CD8-positive, alpha-beta memory T cell (primary cell): ENCODE data around the gene LONP1. TPM values are rescaled to one million over a fixed set of nuclear protein-coding genes. Genes with fewer than 3 reads are reported as not detected.

ENCODE experiments used
- CTCF ChIA-PET: fragments of 350-600 bp; sonication (Branson Sonifier 250); formaldehyde crosslinking; loops from one replicate; lab custom pipeline; 2021; ENCODE audit warnings: antibody characterized with exemption; lab: Charles Lee
- POLR2A ChIA-PET: fragments of 350-600 bp; sonication (Branson Sonifier 250); formaldehyde crosslinking; loops from one replicate; lab custom pipeline; 2021; ENCODE audit warnings: antibody characterized with exemption; lab: Charles Lee
- DNase-seq, 5 donors: peaks; one replicate each; pipeline versions ENCODE4 v3.0.0 to v3.0.0-alpha.2; 2020 to 2022; ENCODE audit warnings: mixed read lengths in 1 of 5
- H3K27ac ChIP-seq: one replicate; pipeline ENCODE4 v1.7.0; 2013; ENCODE audit warnings: low read depth, mild to moderate bottlenecking, low read length, moderate library complexity
- H3K27me3 ChIP-seq: 2 replicates; pipeline ENCODE4 v1.7.0; 2013; ENCODE audit warnings: low read length, mild to moderate bottlenecking; ENCODE audit not compliant: insufficient read depth, poor library complexity, severe bottlenecking
- H3K36me3 ChIP-seq: 2 replicates; pipeline ENCODE4 v1.7.0; 2013; ENCODE audit warnings: mild to moderate bottlenecking, low read length, moderate library complexity; ENCODE audit not compliant: insufficient read depth
- H3K4me1 ChIP-seq: 2 replicates; pipeline ENCODE4 v1.7.0; 2013; ENCODE audit warnings: mild to moderate bottlenecking, low read length, moderate library complexity; ENCODE audit not compliant: insufficient read depth
- H3K4me3 ChIP-seq: 2 replicates; pipeline ENCODE4 v1.7.0; 2013; ENCODE audit warnings: mild to moderate bottlenecking, low read length
- H3K9me3 ChIP-seq: 2 replicates; pipeline ENCODE4 v1.7.0; 2013; ENCODE audit warnings: mild to moderate bottlenecking, low read length
- H3K27ac Mint-ChIP-seq, 8 donors: one replicate each; pipeline ENCODE4 v1.8.0; 2020 to 2021; ENCODE audit warnings: mixed read lengths in 8 of 8, mild to moderate bottlenecking in 6 of 8, inconsistent platforms in 3 of 8, moderate library complexity in 3 of 8
- H3K27me3 Mint-ChIP-seq, 2 donors: one replicate each; pipeline ENCODE4 v1.8.0; 2020 to 2021; ENCODE audit warnings: mixed read lengths in 2 of 2, mild to moderate bottlenecking in 1 of 2, moderate library complexity in 1 of 2
- H3K36me3 Mint-ChIP-seq, 3 donors: one replicate each; pipeline ENCODE4 v1.8.0; 2020 to 2021; ENCODE audit warnings: mixed read lengths in 3 of 3, inconsistent platforms in 1 of 3, mild to moderate bottlenecking in 1 of 3
- H3K4me1 Mint-ChIP-seq, 3 donors: one replicate each; pipeline ENCODE4 v1.8.0; 2020 to 2021; ENCODE audit warnings: mixed read lengths in 3 of 3, inconsistent platforms in 1 of 3, mild to moderate bottlenecking in 1 of 3
- H3K4me3 Mint-ChIP-seq, 7 donors: one replicate each; pipeline ENCODE4 v1.8.0; 2020 to 2021; ENCODE audit warnings: mixed read lengths in 7 of 7, mild to moderate bottlenecking in 6 of 7, moderate library complexity in 4 of 7, inconsistent platforms in 2 of 7
- H3K9me3 Mint-ChIP-seq, 5 donors: one replicate each; pipeline ENCODE4 v1.8.0; 2020 to 2022; ENCODE audit warnings: mixed read lengths in 5 of 5, mild to moderate bottlenecking in 3 of 5, moderate library complexity in 2 of 5, inconsistent platforms in 1 of 5
- polyA plus RNA-seq: library from polyadenylated mRNA; unstranded; fragments of 300-500 nt; fragmentation: Illumina TruSeq; gene quantifications from one replicate; pipeline ENCODE4 v1.2.3, GENCODE V29; 2021
- total RNA-seq, 2 experiments: library from RNA; stranded (reverse); gene quantifications; one replicate each; pipeline ENCODE4 v1.2.3, GENCODE V29; 2021

Gene LONP1
- total and polyA plus RNA-seq, 3 experiments from 2014 or later, result 36.0 to 204 (median 179) TPM

DNA sequence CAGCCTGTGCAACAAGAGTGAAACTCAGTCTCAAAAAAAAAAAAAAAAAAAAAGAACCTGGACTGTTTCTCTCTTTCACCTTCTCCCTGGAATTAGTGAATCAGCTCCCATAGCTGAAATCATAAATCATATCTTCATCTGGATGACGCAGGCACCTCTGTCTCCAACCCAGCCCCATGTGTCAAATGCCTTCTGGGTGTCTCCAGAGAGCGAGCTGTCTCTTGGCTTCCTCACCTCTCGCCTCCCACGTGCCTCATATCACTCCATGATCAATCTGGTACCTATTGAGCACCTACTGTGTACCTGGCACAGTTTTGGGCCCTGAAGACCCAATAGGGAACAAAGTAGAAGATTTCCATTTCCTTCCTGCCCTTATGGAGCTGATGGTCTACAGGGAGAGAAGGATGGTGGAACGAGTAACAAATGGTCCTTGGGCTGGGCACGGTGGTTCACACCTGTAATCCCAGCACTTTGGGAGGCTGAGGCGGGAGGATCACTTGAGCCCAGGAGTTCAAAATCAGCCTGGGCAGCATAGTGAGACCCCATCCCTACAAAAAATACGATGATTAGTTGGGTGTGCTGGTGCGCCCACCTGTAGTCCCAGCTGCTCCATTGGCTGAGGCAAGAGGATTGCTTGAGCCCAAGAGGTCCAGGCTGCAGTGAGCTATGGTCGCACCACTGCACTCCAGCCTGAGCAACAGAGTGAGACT is 36.6 kb downstream of the LONP1 start:
- no peaks in the 10 kb centered on the region for H3K9me3 Mint-ChIP-seq
- Histone ChIP-seq H3K4me3 (no peak overlapping the region), H3K36me3 (no peaks in the 10 kb centered on the region), H3K4me1 (peaks cover 27% of the 10 kb centered on the region), H3K27me3 (no peaks in the 10 kb centered on the region), H3K27ac (no peak overlapping the region), H3K9me3 (no peaks in the 10 kb centered on the region)
- peaks cover 0 to 2% of the 10 kb centered on the region in 2 donors for H3K27me3 Mint-ChIP-seq
- ChIA-PET CTCF (no interaction called here), POLR2A (interaction anchor here (0.7 kb wide), 1 partner anchor 60 kb away, joined by 8 read pairs; no protein-coding TSS in a partner anchor)
- no peak for DNase-seq
- H3K4me3 Mint-ChIP-seq, result peak overlapping the region in 5 of 7 donors; percentile 47 to 85 (median 61)
- H3K4me1 Mint-ChIP-seq, result peaks cover 24 to 50% (median 37%) of the 10 kb centered on the region in 3 donors
- H3K36me3 Mint-ChIP-seq, result peaks cover 0 to 11% (median 0%) of the 10 kb centered on the region in 3 donors
- H3K27ac Mint-ChIP-seq, result peak overlapping the region in 4 of 8 donors; percentile 29 to 86 (median 48)

GRCh38 chr19:5682107-5682482 is 37.9 kb downstream of the LONP1 start:
- peak overlapping the region in 7 of 8 donors; percentile 37 to 96 (median 83) for H3K27ac Mint-ChIP-seq
- Histone ChIP-seq H3K4me1 (peaks cover 21% of the 10 kb centered on the region), H3K4me3 (no peak overlapping the region), H3K27me3 (no peaks in the 10 kb centered on the region), H3K36me3 (no peaks in the 10 kb centered on the region), H3K9me3 (no peaks in the 10 kb centered on the region), H3K27ac (no peak overlapping the region)
- CTCF ChIA-PET, result interaction anchor here (1.0 kb wide), 1 partner anchor 59 kb away, joined by 3 read pairs; the partner anchor contains the start of genes SAFB and SAFB2
- no peaks in the 10 kb centered on the region for H3K9me3 Mint-ChIP-seq
- H3K27me3 Mint-ChIP-seq, result peaks cover 0 to 2% of the 10 kb centered on the region in 2 donors
- DNase-seq, result no peak
- peaks cover 22 to 45% (median 37%) of the 10 kb centered on the region in 3 donors for H3K4me1 Mint-ChIP-seq
- H3K36me3 Mint-ChIP-seq, result peaks cover 0 to 11% (median 0%) of the 10 kb centered on the region in 3 donors
- peak overlapping the region; percentile 58 to 96 (median 78) for H3K4me3 Mint-ChIP-seq
- POLR2A ChIA-PET, result interaction anchor here (1.7 kb wide), 1 partner anchor 9 kb away, joined by 4 read pairs; no protein-coding TSS in a partner anchor

GRCh38 chr19:5681391-5682106 is 38.4 kb downstream of the LONP1 start:
- H3K36me3 ChIP-seq, result no peaks in the 10 kb centered on the region
- Mint-ChIP-seq H3K36me3 (peaks cover 0 to 11% (median 0%) of the 10 kb centered on the region in 3 donors), H3K27me3 (peaks cover 0 to 2% of the 10 kb centered on the region in 2 donors), H3K9me3 (no peaks in the 10 kb centered on the region), H3K27ac (peak overlapping the region; percentile 0 to 96 (median 80)), H3K4me3 (peak overlapping the region; percentile 64 to 96 (median 79)), H3K4me1 (peaks cover 21 to 40% (median 35%) of the 10 kb centered on the region in 3 donors)
- peak overlapping the region; percentile 99 for H3K4me3 ChIP-seq
- no peaks in the 10 kb centered on the region for H3K27me3 ChIP-seq
- H3K27ac ChIP-seq, result no peak overlapping the region
- H3K9me3 ChIP-seq, result no peaks in the 10 kb centered on the region
- POLR2A ChIA-PET, result interaction anchor here (1.7 kb wide), 1 partner anchor 10 kb away, joined by 4 read pairs; no protein-coding TSS in a partner anchor
- peaks cover 21% of the 10 kb centered on the region for H3K4me1 ChIP-seq
- no peak for DNase-seq
- CTCF ChIA-PET, result interaction anchor here (1.0 kb wide), 1 partner anchor 59 kb away, joined by 3 read pairs; the partner anchor contains the start of genes SAFB and SAFB2

DNA sequence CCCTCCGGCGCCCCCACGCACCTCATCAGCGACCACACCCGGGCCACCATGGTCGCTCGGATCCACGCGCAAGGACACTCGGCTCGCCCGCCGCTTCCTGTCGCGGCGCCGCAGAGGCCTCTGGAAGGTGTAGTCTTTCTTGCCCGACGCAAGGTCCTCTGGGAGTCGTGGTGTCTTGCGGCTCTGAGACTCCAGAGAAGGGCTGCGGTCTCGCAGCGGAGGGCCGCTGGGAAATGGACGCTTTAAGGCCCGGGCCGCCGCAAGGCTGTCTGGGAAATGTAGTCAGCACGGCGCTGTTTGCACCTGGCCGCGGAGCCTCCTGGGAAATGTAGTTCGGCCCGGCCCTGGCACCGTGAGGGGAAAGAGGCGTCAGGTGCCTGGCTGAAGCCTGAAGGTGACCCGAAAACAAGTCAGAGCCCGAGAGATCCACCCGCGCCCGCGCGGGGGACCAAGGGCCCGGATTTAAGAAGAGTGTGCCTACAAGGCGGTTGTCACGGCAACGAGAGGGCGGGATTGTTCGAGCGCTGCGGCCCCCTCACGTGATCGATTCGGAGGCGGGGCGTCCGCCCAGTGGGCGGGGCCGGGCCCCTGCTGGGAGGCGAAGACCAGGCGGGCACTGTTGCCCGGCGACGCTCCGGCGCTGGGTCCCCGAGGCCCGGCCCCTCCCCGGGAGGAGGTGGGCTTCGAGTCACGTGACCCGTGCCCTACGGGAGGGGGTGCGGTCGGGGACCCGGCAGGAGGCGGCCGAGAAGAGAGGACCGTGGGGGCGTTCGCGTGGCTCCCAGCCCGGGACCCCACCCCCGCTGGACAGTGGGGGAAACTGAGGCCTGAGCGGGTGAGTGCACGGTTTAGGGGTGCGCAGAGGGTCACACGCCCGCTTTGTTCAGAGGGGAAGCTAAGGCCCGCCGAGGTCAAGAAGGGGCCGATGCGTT is 39.2 kb downstream of the LONP1 start, which contains the start of the genes HSD11B1L and MICOS13:
Gene HSD11B1L, plus strand, starts transcription at position 591 of the 932 bp plus-strand sequence. CDS start 3,806 bp downstream, outside the sequence.
Gene MICOS13, minus strand, starts transcription at position 80 of the 932 bp plus-strand sequence. Its CDS starts 30 bp downstream, at position 50.
- Histone ChIP-seq H3K4me1 (peaks cover 21% of the 10 kb centered on the region), H3K27ac (peak within 1 kb of the TSS; percentile 98), H3K36me3 (no peaks in the 10 kb centered on the region), H3K27me3 (no peaks in the 10 kb centered on the region), H3K9me3 (no peaks in the 10 kb centered on the region), H3K4me3 (peak within 1 kb of the TSS; percentile 99)
- Mint-ChIP-seq H3K9me3 (no peaks in the 10 kb centered on the region), H3K27me3 (peaks cover 0 to 2% of the 10 kb centered on the region in 2 donors), H3K4me1 (peaks cover 18 to 31% (median 31%) of the 10 kb centered on the region in 3 donors), H3K27ac (peak within 1 kb of the TSS; percentile 88 to 100 (median 100)), H3K36me3 (peaks cover 0 to 11% (median 0%) of the 10 kb centered on the region in 3 donors), H3K4me3 (peak within 1 kb of the TSS; percentile 85 to 97 (median 92))
- ChIA-PET CTCF (interaction anchor here (1.1 kb wide), 1 partner anchor 9 kb away, joined by 4 read pairs; the partner anchor contains the start of gene RPL36), POLR2A (interaction anchor here (1.7 kb wide), 1 partner anchor 10 kb away, joined by 4 read pairs; no protein-coding TSS in a partner anchor)
- peak; percentile 96 to 99 (median 99) for DNase-seq

GRCh38 chr19:5680084-5680436 is 39.9 kb downstream of the LONP1 start:
- H3K27me3 ChIP-seq, result no peaks in the 10 kb centered on the region
- CTCF ChIA-PET, result interaction anchor here (1.1 kb wide), 1 partner anchor 10 kb away, joined by 4 read pairs; the partner anchor contains the start of gene RPL36
- H3K9me3 ChIP-seq, result no peaks in the 10 kb centered on the region

GRCh38 chr19:5679289-5680083 is 40.5 kb downstream of the LONP1 start:
- Histone ChIP-seq H3K4me1 (peaks cover 21% of the 10 kb centered on the region), H3K9me3 (no peaks in the 10 kb centered on the region), H3K36me3 (no peaks in the 10 kb centered on the region), H3K27me3 (no peaks in the 10 kb centered on the region), H3K27ac (peak overlapping the region; percentile 98), H3K4me3 (peak overlapping the region; percentile 99)
- Mint-ChIP-seq H3K27ac (peak overlapping the region; percentile 88 to 100 (median 100)), H3K4me3 (peak overlapping the region; percentile 85 to 97 (median 90)), H3K27me3 (peaks cover 0 to 2% of the 10 kb centered on the region in 2 donors), H3K9me3 (no peaks in the 10 kb centered on the region), H3K36me3 (peaks cover 0 to 11% (median 0%) of the 10 kb centered on the region in 3 donors), H3K4me1 (peaks cover 18 to 31% (median 30%) of the 10 kb centered on the region in 3 donors)
- ChIA-PET CTCF (interaction anchor here (1.1 to 1.3 kb wide), 2 partner anchors 11 to 42 kb away, joined by 4 to 5 read pairs; partner anchors contain the start of gene RPL36), POLR2A (interaction anchor here (0.9 to 1.3 kb wide), 3 partner anchors 10 to 57 kb away, joined by 3 to 5 read pairs (median 3); partner anchors contain the start of genes RPL36, SAFB and SAFB2)
- DNase-seq, result no peak

More at GRCh38 chr19:5680084-5680436, 39.9 kb downstream of the LONP1 start:
- H3K4me1 ChIP-seq, result peaks cover 21% of the 10 kb centered on the region
- H3K36me3 ChIP-seq, result no peaks in the 10 kb centered on the region
- H3K9me3 Mint-ChIP-seq, result no peaks in the 10 kb centered on the region
- peaks cover 0 to 11% (median 0%) of the 10 kb centered on the region in 3 donors for H3K36me3 Mint-ChIP-seq
- H3K27ac ChIP-seq, result peak overlapping the region; percentile 98
- H3K4me3 ChIP-seq, result peak overlapping the region; percentile 99
- POLR2A ChIA-PET, result interaction anchor here (0.9 to 1.3 kb wide), 2 partner anchors 10 to 11 kb away, joined by 3 to 5 read pairs; partner anchors contain the start of gene RPL36
- H3K4me1 Mint-ChIP-seq, result peaks cover 18 to 31% (median 30%) of the 10 kb centered on the region in 3 donors
- peak overlapping the region; percentile 85 to 97 (median 90) for H3K4me3 Mint-ChIP-seq
- no peak for DNase-seq
- H3K27me3 Mint-ChIP-seq, result peaks cover 0 to 2% of the 10 kb centered on the region in 2 donors
- peak overlapping the region; percentile 88 to 100 (median 100) for H3K27ac Mint-ChIP-seq
